Germinal center (tissue), 1 donor: Measurements from ENCODE around the gene UBFD1.
"Not testable (repeated sequence)": the region's sequence is repeated elsewhere in the genome, so short reads cannot be mapped to it uniquely, and the experiment has no call there.

Experiments
- DNase-seq: peaks from one replicate; pipeline ENCODE4 v3.0.0; 2012; ENCODE audit warnings: mixed read lengths, low spot score

Gene UBFD1

GRCh38 chr16:23567602-23568001 is 10.1 kb downstream of the UBFD1 start:
- no peak for DNase-seq

GRCh38 chr16:23570992-23571632 is 13.6 kb downstream of the UBFD1 start:
- peak; percentile 71 for DNase-seq

- DNase-seq = no peak
Measured at GRCh38 chr16:23571895-23572294, 14.4 kb downstream of the UBFD1 start.

GRCh38 chr16:23572394-23572793 is 14.9 kb downstream of the UBFD1 start:
- DNase-seq = no peak

DNA sequence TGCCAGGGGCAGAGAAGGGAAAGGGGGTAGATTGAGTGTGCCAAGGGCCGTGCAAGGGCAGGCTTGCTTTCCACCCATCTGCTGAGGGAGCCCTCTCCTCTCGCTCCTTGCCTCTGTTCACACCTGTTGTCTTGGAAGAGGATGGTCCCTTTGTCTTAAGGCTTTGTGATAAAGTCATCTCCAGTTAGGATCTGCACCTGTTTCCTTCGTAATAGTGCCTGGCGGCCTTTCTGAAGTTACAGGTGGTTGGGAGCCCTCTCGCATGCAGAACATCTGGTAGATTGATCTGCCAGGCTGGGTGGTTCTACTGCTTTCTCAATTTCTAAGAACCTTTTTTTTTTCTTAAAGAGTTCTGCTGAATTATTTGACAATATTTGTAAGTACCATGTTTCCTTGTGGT is 16.3 kb downstream of the UBFD1 start:
- DNase-seq = no peak

DNA sequence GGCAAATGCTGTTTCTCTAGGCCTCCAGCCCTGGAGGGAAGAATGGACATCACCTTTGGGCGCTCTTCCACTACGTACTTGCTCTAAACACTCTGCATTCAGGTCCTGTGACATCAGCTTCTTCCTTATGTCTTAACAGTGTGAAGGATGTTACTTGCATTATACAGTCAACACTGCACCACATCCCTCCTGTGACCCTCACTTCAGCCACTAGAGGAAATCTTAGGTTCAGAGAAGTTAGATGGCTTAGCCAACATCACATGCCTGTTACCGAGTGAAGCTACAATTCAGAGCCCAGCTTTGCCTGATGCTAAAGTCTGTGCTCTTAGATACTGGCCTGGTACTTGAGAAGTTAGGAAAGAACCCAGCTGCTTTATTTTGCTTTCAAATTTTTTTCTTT is 18.3 kb downstream of the UBFD1 start:
- DNase-seq = no peak

- DNase-seq = no peak
Measured at GRCh38 chr16:23577493-23577892, 20.0 kb downstream of the UBFD1 start.

- no peak for DNase-seq
Measured at GRCh38 chr16:23578101-23578830, 20.7 kb downstream of the UBFD1 start.

DNA sequence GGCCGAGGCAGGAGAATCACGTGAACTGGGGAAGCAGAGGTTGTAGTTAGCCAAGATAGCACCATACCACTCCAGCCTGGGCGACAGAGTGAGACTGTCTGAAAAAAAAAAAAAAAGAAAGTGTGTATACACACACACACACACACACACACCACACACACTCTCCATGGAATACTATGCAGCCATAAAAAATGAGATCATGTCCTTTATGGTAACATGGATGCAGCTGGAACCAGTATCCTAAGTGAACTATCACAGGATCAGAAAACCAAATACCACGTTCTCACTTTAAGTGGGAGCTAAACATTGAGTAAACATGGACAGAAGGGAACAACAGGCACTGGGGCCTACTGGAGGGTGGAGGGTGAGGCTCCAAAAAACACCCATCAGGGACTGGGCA is 21.8 kb downstream of the UBFD1 start:
- DNase-seq = no peak

- no peak for DNase-seq
Measured at GRCh38 chr16:23580391-23580790, 22.9 kb downstream of the UBFD1 start.

- DNase-seq = no peak
Measured at GRCh38 chr16:23581764-23582163, 24.2 kb downstream of the UBFD1 start.

DNA sequence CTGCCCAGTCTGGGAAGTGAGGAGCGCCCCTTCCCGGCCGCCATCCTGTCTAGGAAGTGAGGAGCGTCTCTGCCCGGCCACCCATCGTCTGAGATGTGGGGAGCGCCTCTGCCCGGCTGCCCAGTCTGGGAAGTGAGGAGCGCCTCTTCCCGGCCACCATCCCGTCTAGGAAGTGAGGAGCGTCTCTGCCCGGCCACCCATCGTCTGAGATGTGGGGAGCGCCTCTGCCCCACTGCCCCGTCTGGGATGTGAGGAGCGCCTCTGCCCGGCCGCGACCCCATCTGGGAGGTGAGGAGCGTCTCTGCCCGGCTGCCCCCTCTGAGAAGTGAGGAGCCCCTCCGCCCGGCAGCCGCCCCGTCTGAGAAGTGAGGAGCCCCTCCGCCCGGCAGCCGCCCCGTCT is 25.7 kb downstream of the UBFD1 start:
- DNase-seq = not testable (repeated sequence)

DNA sequence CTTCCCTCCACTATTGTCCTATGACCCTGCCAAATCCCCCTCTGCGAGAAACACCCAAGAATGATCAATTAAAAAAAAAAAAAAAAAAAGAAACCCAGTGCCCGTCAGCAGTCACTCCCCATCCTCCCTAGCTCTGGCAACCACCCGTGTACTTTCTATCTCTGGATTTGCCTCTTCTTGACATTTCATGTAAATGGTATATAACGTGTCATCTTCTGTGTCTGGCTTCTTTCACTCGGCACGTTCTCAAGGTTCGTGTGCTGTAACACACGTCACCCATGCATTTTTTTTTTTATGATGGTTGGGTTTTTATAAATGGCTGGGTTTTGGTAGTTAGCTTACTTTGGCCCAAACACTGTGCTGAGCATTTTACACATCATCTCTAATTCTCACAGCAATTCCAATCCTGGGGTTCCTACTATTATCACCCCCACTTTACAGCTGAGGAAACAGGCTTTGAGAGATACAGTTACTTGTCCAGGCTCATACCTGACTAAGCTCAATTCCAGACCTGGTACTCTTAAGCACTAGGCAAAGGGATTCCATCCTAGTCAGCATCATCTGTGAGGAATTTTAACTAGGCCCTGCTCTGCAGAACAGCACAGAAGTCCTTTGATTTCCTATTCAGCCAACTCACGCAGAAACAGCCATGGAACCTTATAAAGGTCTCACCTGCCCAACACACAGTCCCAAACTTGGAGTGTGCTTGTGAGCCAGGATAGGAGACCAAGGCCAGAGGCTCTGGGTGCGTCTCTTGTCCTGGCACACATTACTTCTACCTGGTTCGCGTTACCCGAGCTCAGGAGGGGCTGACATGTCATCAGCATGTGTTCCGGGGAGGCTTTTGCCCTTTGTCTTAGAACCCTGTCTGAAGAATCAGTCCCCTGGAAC is 26.9 kb downstream of the UBFD1 start:
- DNase-seq = no peak

- DNase-seq = no peak
Measured at GRCh38 chr16:23587726-23588125, 30.2 kb downstream of the UBFD1 start.

DNA sequence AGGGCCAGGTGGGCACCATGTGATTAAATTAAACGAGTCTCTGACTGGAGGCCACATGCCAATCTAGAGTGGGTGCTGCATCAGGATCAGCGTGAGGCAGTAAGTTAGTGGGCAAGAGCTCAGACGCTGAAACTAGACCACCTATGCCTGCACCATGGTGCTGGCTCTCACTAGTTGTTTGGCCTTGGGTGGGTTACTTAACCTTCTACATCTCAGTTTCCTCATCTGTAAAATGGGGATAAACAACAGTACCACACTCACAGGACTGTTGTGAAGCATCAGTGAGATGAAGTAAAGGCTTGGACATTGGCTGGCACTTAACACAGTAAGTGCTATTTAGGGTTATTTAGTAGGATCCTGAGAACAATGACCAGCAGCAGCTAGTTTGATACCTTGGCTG is 32.7 kb downstream of the UBFD1 start:
- no peak for DNase-seq

- no peak for DNase-seq
Measured at GRCh38 chr16:23594186-23594585, 36.7 kb downstream of the UBFD1 start.

- no peak for DNase-seq
Measured at GRCh38 chr16:23595246-23595950, 37.9 kb downstream of the UBFD1 start.

DNA sequence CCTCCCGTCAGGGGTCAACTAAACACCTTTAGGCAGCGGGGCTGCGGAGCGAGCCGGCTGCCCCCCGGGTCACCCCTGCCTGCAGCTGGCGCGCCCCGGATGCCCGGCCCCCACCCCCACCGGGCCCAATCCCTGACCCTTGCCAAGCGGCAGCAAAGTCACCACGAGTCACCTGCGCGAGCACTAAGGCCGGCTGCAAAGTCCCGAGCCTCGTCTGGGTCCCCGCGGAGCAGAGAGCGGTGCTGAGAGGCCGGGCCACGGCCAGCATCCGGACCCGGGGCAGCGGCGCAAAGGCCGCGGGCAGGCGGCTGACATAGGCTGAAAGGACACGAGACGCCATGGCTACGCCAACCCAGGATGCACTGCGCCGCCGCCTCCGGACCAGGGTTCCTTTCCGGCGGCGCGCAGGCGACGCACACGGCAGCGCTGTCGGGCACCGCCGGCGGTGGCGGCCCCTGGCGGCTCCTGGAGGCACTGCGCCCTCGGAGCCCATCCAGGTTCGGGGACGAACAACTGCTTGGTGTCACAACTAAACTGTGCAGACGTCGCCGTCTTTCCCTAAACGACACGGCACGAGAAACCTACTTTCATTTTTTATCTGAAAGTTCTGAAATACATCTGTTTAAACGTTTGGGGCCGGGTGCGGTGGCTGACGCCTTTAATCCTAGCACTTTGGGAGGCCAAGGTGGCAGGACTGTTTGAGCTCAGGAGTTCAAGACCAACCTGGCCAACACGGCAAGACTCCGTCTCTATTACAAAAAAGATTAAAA is 38.6 kb downstream of the UBFD1 start, which contains the start of gene NDUFAB1:
Gene NDUFAB1, minus strand, starts transcription at position 366 of the 770 bp plus-strand sequence. Its CDS starts 26 bp downstream, at position 340.
- peak; percentile 89 for DNase-seq

DNA sequence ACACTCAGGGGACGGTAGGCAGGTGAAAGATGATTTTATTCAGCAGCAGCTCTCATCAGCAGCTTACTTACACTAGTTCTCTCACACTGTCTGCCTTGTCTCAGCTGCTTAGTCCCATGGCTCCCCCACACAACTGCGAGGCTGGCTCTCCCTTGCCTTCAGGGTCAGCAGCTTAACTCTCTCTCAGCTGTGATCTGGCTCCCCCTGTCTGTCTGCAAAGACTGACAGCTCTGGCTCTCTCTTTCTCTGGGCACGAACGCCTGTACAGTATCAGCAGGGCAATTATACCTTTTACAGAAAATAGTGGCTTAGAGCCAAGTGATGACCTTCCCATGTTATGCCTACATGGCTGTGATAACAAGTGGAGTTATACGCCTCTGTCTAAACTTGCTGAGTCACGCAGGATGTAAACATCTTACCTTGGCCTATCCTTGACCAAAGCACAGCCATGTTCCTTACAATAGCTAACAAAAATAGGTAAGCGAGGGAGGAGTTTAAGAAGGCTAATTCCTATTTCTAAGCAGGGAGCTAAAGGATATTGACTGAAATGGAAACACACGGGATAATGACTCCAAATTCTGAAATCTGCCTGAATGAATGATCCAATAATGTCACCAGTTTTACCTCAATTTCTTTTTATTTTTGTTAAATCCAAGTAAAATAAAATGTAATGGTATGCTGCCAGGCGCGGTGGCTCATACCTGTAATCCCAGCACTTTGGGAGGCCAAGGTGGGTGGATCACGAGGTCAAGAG is 39.7 kb downstream of the UBFD1 start:
- peak; percentile 66 for DNase-seq

GRCh38 chr16:23607726-23608125 is 50.2 kb downstream of the UBFD1 start:
- DNase-seq = no peak

GRCh38 chr16:23608194-23608593 is 50.7 kb downstream of the UBFD1 start:
- no peak for DNase-seq
